HPDE6-E6E7 (cell line): Measurements from ENCODE around the gene TMEM186.
"Not testable (repeated sequence)": the region's sequence is repeated elsewhere in the genome, so short reads cannot be mapped to it uniquely, and the experiment has no call there.

ENCODE experiments used
- DNase-seq: peaks from one replicate; pipeline ENCODE4 v3.0.0; 2011; ENCODE audit warnings: missing footprints; ENCODE audit errors: extremely low spot score

Gene TMEM186, protein sequence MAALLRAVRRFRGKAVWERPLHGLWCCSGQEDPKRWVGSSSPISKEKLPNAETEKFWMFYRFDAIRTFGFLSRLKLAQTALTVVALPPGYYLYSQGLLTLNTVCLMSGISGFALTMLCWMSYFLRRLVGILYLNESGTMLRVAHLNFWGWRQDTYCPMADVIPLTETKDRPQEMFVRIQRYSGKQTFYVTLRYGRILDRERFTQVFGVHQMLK

DNA sequence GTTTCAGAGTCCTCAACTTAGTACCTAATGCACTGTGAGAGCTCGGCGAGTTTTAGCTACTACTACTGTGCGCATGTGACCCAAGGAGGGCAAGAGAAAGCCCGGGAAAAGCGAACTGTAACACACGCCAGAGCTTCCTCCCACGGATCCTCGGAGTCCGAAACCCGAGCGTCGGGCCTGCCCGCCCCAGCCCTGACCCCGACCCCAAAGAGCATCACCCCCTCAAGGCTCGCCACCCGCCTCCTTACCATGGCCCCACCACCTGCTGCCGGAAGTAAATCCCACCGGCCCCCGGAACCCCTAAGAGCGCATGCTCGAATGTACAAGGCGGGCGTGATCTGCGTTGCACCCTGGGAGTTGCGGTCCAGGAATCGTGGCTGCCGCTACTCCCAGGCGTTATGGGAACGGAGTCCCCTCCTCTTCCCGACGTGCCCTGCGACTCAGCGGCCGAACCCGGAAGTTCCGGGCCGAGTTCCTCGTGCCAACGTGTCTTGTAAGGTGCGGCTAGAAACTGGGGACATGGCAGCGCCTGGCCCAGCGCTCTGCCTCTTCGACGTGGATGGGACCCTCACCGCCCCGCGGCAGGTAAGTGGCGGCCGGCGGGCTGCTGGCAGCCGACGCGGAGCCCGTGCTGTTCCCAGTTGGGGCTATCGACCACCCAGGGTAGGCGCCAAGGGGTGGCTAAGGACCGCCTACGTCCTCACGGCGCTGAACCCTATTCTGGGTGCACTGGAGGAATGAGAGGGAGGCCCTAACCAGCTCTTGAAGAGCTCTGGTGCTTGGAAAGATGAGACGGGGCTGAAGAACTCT is at the start of gene TMEM186, which contains the start of gene PMM2:
Gene TMEM186 (minus strand): TSS at position 276 of the 810 bp plus-strand sequence. CDS start 25 bp downstream, at position 251.
Gene PMM2 (plus strand): TSS at position 476 of the 810 bp plus-strand sequence. CDS start 44 bp downstream, at position 520.
- DNase-seq = peak; percentile 99

DNA sequence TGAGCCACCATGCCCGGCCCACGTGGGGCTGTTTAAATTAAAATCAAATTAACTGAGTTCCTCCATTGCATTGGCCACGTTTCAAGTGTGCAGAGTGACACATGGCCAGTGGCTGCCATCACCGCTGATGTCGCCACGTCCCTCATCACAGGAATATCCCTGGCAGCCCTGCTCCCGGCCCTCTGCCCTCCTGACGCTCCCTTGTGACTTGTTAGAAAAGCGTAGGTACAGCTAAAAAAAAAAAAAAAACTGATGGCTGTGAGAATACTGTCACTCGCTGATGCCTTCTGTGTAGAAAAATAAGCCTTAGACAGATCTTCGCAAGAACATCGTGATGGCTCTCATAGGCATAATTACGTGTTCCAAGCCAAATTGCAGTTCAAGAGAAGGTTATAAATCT is 49.7 kb upstream of the TMEM186 start:
- no peak for DNase-seq

DNA sequence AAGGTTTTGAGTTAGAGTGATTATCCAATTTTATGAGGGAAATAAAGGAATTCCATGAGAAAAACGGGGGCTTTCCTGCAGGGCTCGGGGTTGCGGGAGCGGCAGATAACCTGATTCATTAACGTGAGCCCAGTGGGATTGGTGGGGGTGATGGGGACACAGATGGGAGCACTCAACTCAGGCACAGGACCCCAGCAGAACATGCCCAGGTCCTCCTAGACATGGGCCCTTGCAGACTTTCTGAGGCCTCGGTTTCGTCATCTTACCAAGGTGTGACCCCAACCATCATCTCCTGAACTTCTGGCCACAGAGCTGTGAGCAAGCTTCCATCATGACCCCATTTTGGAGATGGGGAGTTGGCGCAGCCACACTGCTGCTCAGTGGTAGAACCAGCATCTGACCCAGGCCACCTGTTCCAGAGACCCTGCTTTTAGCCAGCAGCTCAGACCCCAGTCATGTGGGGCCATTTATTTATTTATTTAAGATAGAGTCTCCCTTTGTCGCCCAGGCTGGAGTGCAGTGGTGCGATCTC is 49.0 kb upstream of the TMEM186 start:
- no peak for DNase-seq

DNA sequence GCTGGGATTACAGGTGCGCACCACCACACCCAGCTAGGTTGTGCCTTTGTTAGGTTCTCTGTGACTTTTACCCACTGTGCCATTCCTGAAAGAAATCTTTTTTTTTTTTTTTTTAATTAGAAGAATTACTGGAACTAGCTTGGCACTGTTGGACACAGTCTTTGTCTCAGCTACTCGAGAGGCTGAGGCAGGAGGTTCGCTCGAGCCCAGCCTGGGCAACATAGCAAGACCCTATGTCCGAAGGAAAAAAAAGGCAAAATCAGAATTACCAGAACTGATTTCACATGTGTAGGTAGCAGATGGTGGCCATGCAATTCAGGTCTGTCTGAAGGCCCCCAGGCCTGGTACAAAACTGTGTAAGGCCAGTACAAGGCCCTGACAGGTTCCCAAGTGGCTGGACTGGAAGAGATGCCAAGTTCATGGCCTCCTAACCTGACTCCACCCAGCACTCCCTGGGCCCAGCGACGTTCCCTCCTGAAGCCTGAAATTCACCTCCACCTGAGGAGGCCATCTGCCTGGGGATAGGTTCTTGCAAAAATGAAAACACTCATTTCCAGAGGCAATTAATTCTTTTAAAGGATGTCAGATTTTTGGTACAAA is 48.4 kb upstream of the TMEM186 start:
- no peak for DNase-seq

DNA sequence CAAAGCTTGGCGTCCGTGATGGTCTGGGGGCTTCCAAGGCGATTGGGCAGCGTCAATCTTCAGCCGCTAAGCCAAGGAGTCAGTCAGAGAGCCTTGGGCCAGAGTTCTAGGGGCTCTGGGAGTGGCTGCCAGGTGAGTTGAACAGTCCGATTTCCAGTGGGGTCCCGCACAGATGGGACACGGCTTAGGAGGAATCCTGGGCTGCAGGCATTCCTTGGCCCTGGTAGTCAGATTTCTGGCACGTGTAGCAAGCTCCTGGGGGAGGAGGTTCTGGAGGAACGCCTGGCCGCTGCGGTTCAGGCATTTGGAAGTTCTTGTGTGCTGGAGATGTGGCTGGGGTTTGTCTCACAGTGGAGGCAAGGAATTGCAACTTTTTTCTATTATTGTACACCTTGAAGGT is 45.9 kb upstream of the TMEM186 start:
- not testable (repeated sequence) for DNase-seq

DNA sequence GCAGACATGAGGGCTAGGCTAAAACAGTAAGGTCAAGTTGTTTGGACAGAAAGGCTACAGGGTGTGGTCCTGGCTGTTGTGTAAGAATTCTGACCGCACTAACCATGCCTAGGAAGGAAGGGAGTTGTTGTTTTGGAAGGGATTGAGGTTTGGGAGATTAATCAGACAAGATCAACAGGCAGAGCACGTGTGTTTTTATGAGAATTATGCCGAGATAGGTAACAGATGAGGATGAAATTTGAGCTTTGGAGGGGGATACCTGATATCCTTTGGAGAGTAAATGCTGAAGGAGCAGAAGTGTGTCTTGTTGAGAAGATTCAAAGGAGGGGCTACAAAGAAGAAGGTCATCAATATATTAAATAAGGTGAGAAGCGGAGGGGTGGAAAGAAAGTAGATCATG is 44.6 kb upstream of the TMEM186 start:
- not testable (repeated sequence) for DNase-seq

DNA sequence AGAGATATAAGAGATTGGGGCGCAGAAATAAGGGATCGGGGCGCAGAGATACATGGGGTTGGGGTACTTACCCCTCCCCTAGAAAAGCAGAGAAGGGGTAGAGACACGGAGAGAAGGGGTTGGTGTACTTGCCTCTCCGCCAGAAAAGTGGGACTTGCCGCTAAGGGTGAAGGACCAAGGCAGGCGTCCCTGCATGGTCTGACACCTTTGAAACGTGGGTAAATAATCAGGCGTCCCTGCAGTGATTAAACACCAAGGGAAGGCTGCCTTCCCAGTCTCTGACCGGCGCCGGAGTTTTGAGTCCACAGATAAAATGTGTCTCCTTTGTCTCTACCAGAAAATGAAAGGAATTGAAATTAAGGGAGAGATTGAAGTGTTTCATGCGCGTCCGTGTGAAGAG is 40.2 kb upstream of the TMEM186 start:
- DNase-seq = not testable (repeated sequence)

DNA sequence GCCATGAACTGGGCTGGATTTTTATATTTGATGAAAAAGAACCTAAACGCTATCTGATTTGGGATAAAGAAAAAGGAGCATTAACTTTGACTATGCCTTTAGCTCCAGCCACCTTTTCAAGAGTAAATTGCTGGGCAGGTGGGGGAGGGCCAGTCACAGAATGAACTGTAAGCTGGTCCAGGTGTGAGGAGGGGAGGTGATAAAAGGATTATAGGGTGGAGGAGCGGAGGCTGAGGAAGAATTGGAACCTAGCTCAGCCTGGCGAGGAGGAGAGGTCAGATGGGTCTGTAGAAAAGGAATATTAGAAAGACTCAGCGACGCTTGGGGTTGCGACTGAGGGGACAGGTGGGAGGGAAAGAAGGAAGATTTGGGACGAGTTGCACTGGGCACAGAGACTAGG is 39.4 kb upstream of the TMEM186 start:
- not testable (repeated sequence) for DNase-seq

DNA sequence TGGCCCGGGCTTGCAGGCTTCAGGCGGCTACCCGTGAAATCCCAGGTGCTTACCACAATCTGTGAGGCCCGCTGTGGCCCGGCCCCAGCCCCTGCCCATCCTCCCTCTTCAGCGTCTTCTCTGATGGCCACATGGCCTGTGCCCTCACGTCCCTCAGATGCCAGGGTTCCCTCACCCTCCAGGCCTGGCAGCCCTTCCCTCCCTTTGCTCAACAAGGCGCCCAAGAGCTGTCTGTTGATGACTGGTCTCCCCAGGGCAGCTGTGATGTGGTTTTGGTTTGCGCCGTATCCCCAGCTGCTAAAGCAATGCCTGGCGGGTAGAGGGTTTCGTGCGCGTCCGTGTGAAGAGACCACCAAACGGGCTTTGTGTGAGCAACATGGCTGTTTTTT is 35.3 kb upstream of the TMEM186 start:
- no peak for DNase-seq

DNA sequence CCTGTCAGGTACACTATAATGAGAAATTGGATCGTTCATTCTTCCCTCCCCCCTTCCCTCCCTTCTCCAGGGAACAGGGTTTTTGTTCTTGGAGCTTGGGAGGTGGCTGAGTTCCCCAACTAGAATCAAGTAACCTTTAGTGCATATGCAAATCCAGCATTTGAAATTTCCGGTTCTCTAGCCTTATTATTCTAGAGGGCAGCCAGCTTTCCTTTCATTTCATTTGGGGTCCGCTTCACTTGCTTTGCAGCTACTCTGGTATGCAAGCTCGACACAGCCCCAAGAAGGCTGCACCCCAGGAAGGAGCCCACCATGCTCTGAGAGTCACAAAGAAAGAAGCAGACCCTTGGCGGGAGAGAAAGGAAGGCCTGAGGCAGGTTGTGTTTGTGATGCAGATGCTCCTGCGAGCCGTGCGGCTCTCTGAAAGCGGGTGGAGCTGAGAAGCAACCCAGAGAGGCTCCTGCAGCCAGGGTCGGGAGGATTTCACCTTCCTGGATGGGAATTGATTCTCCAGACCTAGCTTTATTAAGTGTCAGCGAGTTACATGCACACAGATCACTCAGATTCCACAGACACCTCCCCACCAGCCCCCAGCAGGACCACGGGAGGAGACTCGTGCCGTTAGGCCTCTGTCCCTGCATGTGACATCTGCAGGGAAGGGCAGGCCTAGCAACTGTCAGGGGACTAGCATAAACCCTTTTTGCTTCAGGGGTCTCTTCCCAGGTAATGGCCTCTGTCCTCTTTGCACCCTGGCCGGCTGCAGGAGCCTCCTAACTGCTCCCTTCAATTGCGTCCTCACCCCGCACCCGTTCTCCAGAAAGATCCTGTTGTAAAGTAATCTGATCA is 34.7 kb upstream of the TMEM186 start:
- DNase-seq = no peak

DNA sequence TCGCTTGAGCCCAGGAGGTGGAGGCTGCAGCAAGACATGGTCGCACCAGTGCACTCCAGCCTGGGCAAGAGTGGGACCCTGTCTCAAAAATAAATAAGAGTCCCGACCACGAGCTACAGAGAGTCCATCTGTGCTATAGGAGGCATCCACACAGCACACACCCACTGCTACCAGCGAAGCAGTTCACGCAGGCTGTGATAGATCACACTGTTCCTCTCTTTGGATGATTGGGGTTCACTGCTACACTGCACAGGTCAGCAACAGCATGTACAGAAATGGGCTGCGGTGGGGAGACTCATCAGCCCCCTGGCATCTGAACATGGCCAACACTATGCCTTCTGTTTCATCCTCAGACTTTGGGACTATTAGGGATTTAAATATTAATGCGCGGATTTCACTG is 34.0 kb upstream of the TMEM186 start:
- DNase-seq = no peak

DNA sequence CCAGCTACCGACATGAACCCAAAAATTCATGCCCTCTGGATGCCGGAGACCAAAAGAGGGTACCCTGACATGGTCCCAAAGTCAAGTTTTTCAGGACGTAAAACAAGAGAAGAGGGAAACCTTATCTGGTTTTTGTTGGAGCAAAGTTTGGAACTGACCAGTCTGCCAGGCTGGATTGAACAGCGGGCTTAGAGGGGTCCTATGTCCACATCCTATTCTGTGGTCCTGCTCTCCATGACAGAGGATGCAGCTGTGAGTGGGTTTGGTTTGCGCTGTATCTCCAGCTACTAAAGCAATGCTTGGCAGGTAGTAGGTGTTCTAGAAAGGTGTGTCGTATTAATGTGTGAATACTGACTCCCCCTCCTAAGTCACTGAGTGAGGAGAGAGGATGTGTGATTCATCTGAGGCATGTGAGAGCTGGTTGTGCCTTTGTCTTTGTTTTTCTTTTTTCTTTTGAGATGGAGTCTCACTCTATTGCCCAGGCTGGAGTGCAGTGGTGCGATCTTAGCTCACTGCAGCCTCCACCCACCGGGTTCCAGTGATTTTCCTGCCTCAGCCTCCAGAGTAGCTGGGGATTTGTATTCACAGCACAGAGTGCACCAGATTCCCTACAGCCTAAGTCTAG is 31.2 kb upstream of the TMEM186 start:
- DNase-seq = peak; percentile 68

DNA sequence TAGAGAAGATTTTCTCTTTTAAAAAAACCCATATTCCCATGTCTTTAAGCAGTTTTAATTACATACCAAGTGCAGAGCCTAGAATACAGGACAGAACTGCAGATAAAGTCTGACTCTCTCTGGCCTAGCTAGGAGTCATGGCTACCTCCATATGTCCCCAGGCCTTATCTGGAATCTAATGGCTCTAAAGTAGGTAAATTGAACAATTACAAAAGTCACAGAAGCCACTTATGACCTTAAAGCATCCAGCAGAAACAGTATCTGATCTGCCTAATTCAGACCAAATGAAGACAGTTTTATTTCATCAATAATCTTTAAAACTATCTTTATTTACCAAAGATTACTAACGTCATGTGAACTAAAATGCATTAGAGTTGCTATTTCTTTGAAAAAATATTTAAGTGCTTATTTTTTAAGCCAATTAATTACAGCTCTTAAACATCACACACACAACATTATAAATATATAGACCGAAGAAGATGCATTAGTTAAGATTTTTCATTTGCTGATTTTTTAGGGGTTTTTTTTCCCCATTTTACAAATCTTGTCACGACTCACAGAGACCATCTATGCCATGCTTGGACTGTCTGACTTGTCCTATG is 28.9 kb upstream of the TMEM186 start:
- DNase-seq = no peak

DNA sequence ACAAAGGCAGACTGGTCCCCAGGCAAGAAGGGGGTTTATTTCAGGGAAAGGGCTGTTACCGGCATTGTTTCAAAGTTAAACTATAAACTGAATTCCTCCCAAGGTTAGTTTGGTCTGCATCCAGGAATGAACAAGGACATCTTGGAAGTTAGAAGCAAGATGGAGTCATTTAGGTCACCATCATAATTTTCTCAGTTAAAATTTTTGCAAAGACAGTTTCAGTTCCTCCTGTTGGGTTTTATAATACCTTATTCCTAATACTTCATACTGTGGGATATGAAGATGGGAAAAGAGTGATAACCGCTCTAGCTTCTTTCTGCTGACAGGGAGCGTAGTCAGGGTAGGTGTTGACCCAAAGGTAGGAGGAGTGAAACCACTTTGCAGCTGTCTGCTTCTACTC is 25.0 kb upstream of the TMEM186 start:
- DNase-seq = no peak

DNA sequence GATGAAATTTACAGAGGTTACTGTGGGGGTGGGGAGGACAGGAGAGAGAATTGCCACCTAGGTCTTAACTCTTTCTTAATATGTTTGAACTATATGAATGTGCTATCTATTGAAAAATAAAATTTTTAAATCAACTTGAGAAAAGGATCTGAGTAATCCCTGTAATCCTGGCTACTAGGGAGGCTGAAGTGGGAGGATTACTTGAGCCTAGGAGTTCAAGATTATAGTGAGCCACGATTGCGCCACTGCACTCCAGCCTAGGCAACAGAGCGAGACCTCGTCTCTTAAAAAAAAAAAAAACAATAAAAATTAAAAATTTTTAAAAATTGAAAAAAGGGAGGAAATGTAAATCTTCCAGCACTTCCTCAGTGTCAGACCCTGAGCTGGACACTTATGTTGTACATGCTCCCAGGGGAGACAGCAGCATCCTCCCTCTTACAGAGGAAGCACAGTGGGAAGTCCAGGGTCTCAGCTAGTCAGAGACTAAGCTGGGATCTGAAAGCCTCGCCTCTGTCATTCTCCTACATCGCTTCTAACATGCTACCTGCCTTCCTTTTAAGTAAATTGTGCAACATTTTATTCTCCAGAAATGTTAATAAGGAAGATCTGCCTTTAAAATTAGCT is 22.1 kb upstream of the TMEM186 start:
- DNase-seq = no peak

DNA sequence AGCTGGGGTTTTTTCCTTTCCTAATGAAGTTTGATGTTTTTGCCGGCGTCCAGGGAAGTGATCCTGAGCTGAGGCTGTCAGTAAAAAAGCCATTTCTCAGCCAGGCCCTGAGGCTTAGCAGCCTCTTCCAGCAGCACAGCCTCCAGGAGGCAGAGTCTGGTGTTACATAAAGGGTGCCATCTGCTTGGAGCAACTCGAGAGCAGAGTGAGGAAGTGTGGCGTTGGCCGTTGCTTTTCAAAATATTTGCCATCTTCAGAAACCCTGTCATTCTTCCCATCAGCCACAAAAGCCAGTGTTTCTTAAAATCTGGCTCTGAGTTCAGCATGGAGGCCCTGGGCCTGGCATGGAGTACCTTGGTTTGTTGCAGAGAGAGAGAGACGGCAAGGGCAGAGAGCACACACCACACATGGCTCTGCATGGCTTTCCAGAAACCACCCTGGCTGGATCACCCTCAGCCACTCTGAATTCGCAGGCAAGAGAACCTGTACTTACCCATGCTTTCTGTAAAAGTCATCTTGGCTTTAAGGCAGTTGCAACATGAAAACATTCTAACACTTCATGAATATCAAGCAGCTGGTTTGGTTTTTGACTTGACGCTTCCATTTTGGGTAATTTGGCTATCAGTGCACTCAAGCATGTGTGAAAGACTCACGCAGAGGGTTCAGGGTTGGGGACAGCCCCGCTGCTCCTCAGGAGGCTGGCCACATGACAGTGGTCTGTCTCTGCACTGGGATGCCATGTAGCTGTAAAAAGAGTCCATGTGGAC is 21.2 kb upstream of the TMEM186 start:
- no peak for DNase-seq

DNA sequence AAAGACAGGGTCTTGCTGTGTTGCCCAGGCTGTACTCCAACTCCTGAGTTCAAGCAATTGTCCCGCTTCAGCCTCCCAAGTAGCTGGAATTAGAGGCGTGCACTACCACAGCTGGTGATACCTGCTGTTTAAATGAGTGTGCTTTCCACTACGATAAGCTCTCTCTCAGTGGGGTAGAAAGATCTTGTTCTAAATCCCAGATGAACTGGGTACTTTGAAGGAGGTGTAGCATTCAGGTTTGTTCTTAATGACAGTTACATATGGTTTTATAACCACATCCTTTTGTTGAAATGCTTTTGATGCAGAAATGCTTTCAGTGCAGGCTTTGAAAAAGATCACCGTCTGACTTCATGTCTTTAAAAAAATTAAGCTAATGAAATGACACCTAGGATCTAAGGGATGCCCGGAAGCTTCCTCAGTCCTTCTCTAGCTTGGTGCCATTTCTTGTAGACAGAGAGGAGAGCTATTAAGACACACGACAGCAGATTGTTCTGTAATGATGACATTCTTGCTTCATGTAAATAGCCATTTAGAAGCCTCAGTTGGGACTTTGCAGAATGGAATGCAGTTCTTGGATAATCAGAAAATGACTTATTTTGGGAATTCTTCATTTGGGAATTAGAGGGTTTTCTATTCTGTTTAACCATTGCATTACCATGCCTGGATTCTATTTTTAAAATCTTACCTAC is 19.7 kb upstream of the TMEM186 start:
- DNase-seq = no peak

DNA sequence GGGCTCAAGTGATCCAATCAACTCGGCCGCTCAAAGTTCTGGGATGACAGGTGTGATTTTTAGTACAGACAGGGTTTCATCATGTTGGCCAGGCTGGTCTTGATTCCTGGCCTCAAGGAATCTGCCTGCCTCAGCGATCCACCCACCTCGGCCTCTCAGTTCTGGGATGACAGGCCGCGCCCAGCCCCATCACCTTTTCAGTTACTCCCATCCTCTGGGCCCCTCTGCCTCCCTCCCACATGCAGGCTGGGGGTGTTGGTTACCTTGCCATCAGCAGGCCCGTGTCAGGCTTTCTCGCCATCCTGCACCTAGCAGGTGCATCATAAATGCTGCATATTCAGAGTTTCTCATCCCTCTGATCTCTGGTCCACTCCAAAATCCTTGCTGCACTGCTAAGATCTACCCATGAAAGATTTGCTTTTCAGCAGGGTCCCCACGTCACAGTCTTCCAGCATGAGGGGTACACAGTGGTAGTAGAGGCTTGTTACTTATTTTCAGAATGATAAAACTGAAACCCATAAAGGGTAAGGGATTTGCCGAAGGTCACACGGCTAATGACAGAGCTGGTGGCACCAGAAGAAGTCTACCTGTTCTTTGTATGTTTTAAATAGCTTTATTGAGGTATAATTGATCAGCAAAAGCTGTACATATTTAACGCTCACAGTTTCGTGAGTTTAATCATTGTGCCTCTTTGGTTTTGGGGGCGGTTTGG is 16.8 kb upstream of the TMEM186 start:
- no peak for DNase-seq
